ENCODE measurements around the gene NFKB1. TPM values are rescaled to one million over a fixed set of nuclear protein-coding genes. Genes with fewer than 3 reads are reported as not detected.

The NFKB1 gene
- total and polyA plus RNA-seq, 3 experiments from 2014 or later: 45.5 to 189 (median 185) TPM

DNA sequence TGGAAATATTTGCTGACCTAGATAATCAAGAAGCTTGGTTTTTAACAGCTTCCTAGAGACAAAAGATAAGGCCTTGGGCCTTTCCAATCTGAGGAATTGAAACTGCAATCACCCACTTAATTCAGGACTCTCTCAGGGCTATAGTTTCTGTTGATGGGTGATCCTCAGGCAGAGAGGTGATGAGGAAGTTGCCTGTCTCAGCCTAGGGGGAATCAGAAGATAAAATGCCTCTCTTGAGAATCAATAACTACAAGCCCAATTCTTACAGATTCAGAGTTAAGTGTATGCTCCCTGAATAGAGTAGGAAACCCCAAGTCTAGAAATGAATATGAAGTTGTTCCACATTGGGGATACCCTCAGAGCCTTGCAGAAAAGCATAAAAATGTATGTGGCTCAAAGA is 45.5 kb downstream of the NFKB1 start:
- peak overlapping the region in 5 of 8 donors; percentile 13 to 57 (median 29) for H3K27ac Mint-ChIP-seq
- Histone ChIP-seq H3K27ac (ENCODE audit: low read depth, low read length) (no peak overlapping the region), H3K9me3 (ENCODE audit: low read length) (no peaks in the 10 kb centered on the region)

DNA sequence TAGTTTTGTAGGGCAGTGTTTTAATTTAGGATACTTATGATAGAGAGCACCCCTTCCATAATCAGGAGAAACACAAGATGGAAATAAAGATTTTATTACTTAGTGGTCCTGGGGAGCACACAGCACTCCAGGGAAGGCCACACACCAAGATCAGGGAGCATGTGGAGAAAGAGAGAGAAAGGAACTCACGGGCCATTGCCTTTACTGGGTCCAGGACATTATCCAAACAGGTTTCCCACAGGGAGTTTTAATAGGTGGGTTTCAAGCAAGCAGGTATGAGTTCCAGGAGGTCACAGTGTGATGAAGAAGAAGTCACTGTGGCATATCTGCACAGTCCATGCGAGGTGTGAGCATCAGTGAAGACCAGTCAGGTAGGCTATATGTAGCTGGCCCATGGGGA is 46.8 kb downstream of the NFKB1 start:
- H3K9me3 Mint-ChIP-seq: no peaks in the 10 kb centered on the region
- H3K36me3 Mint-ChIP-seq: peaks cover 5 to 71% (median 22%) of the 10 kb centered on the region in 3 donors
- CTCF ChIA-PET: interaction anchor here (0.9 to 1.6 kb wide), 2 partner anchors 11 to 117 kb away, joined by 3 to 5 read pairs; no protein-coding TSS in a partner anchor
- H3K27ac ChIP-seq (ENCODE audit: low read depth, low read length): no peak overlapping the region
- no peaks in the 10 kb centered on the region for H3K9me3 ChIP-seq (ENCODE audit: low read length)
- peak overlapping the region in 3 of 8 donors; percentile 9 to 57 (median 11) for H3K27ac Mint-ChIP-seq
- H3K4me3 ChIP-seq (ENCODE audit: low read length): no peak overlapping the region
- H3K36me3 ChIP-seq (ENCODE audit: insufficient read depth, low read length): peaks cover 2% of the 10 kb centered on the region
- peaks cover 42 to 74% (median 62%) of the 10 kb centered on the region in 3 donors for H3K4me1 Mint-ChIP-seq
- peaks cover 0 to 1% of the 10 kb centered on the region in 2 donors for H3K27me3 Mint-ChIP-seq
- H3K4me3 Mint-ChIP-seq: no peak overlapping the region
- H3K4me1 ChIP-seq (ENCODE audit: insufficient read depth, low read length): peaks cover 19% of the 10 kb centered on the region
- POLR2A ChIA-PET: no interaction called here
- H3K27me3 ChIP-seq (ENCODE audit: insufficient read depth, low read length, poor library complexity, severe bottlenecking): no peaks in the 10 kb centered on the region
- no peak for DNase-seq

More for the DNA sequence above, 45.5 kb downstream of the NFKB1 start:
- no peak for DNase-seq
- Mint-ChIP-seq H3K4me3 (no peak overlapping the region), H3K9me3 (no peaks in the 10 kb centered on the region), H3K36me3 (peaks cover 5 to 73% (median 22%) of the 10 kb centered on the region in 3 donors), H3K4me1 (peaks cover 33 to 70% (median 54%) of the 10 kb centered on the region in 3 donors), H3K27me3 (peaks cover 0 to 1% of the 10 kb centered on the region in 2 donors)
- no peak overlapping the region for H3K4me3 ChIP-seq (ENCODE audit: low read length)
- peaks cover 4% of the 10 kb centered on the region for H3K36me3 ChIP-seq (ENCODE audit: insufficient read depth, low read length)
- peaks cover 7% of the 10 kb centered on the region for H3K4me1 ChIP-seq (ENCODE audit: insufficient read depth, low read length)
- ChIA-PET POLR2A (no interaction called here), CTCF (interaction anchor here (0.8 to 1.6 kb wide), 3 partner anchors 10 to 78 kb away, joined by 3 to 5 read pairs (median 3); no protein-coding TSS in a partner anchor)
- no peaks in the 10 kb centered on the region for H3K27me3 ChIP-seq (ENCODE audit: insufficient read depth, low read length, poor library complexity, severe bottlenecking)

DNA sequence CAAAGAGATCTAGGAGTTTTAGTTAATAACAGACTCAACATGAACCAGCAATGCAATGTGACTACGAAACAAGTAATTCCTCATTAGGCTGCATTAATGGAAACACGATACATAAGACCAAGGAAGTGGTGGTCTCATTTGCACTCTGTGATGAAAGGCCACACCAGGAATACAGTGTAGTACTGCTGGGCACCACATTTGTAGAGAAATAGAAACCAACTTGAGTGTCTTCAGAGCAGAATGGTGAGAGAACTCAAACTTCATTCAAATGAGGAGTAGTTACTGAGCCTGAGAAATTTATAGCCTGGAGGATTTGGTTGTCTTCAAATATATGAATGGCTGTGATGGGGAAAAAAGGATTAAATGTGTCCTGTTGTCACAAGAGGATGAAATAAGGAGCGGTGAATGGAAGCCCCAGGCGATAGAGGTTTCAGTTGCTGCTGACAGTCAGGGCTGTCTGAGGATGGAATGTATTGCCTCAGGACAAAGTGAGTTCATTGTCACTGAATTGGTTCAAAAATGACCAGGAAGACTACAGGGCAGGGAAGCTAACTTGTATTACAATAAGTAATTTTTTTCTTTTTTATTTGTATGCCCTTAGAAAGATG is 50.9 kb downstream of the NFKB1 start:
- peaks cover 41% of the 10 kb centered on the region for H3K4me1 ChIP-seq (ENCODE audit: insufficient read depth, low read length)
- H3K4me3 Mint-ChIP-seq: peak overlapping the region in 5 of 7 donors; percentile 1 to 41 (median 30)

DNA sequence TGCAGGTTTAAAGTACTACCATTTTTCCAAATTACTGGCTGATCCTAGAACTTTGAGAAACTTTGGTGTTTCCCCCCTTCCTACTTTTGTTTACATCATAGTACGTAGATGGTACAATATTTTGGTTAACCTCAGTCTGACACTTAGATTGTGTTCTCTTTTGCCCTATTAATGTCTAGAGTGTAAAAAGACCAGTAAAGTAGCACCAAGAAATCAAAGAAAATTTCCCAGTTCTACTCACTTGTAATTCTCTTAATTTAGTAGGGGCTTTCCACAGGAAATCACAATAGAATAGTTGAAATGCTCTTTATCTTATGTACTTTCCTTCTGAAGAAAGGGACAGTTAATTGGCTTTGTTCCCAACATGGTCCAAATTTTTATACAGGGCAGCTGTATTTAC is 51.6 kb downstream of the NFKB1 start:
- Mint-ChIP-seq H3K4me1 (peaks cover 38 to 56% (median 55%) of the 10 kb centered on the region in 3 donors), H3K9me3 (no peaks in the 10 kb centered on the region), H3K36me3 (peaks cover 5 to 35% (median 9%) of the 10 kb centered on the region in 3 donors), H3K27ac (peak overlapping the region; percentile 71 to 94 (median 81)), H3K4me3 (peak overlapping the region in 5 of 7 donors; percentile 1 to 62 (median 5)), H3K27me3 (peaks cover 0 to 1% of the 10 kb centered on the region in 2 donors)
- H3K9me3 ChIP-seq (ENCODE audit: low read length): no peaks in the 10 kb centered on the region
- no peak overlapping the region for H3K4me3 ChIP-seq (ENCODE audit: low read length)
- H3K36me3 ChIP-seq (ENCODE audit: insufficient read depth, low read length): no peaks in the 10 kb centered on the region
- peak in 2 of 5 donors; percentile 33 to 42 for DNase-seq
- H3K4me1 ChIP-seq (ENCODE audit: insufficient read depth, low read length): peaks cover 48% of the 10 kb centered on the region
- no peak overlapping the region for H3K27ac ChIP-seq (ENCODE audit: low read depth, low read length)
- ChIA-PET CTCF (no interaction called here), POLR2A (no interaction called here)
- H3K27me3 ChIP-seq (ENCODE audit: insufficient read depth, low read length, poor library complexity, severe bottlenecking): no peaks in the 10 kb centered on the region

More for the DNA sequence above, 50.9 kb downstream of the NFKB1 start:
- Mint-ChIP-seq H3K27ac (peak overlapping the region; percentile 27 to 94 (median 89)), H3K36me3 (peaks cover 5 to 41% (median 9%) of the 10 kb centered on the region in 3 donors), H3K9me3 (no peaks in the 10 kb centered on the region), H3K27me3 (peaks cover 0 to 1% of the 10 kb centered on the region in 2 donors), H3K4me1 (peaks cover 42 to 60% (median 58%) of the 10 kb centered on the region in 3 donors)
- Histone ChIP-seq H3K27ac (ENCODE audit: low read depth, low read length) (no peak overlapping the region), H3K27me3 (ENCODE audit: insufficient read depth, low read length, poor library complexity, severe bottlenecking) (no peaks in the 10 kb centered on the region), H3K4me3 (ENCODE audit: low read length) (no peak overlapping the region), H3K36me3 (ENCODE audit: insufficient read depth, low read length) (no peaks in the 10 kb centered on the region), H3K9me3 (ENCODE audit: low read length) (no peaks in the 10 kb centered on the region)
- POLR2A ChIA-PET: no interaction called here
- no peak for DNase-seq
- CTCF ChIA-PET: no interaction called here

- Mint-ChIP-seq H3K36me3 (peaks cover 5 to 27% (median 9%) of the 10 kb centered on the region in 3 donors), H3K4me1 (peaks cover 41 to 50% (median 45%) of the 10 kb centered on the region in 3 donors), H3K27me3 (no peaks in the 10 kb centered on the region), H3K4me3 (no peak overlapping the region), H3K27ac (peak overlapping the region in 4 of 8 donors; percentile 26 to 76 (median 52)), H3K9me3 (no peaks in the 10 kb centered on the region)
- H3K4me1 ChIP-seq (ENCODE audit: insufficient read depth, low read length): peaks cover 48% of the 10 kb centered on the region
- no peak overlapping the region for H3K27ac ChIP-seq (ENCODE audit: low read depth, low read length)
- ChIA-PET CTCF (no interaction called here), POLR2A (no interaction called here)
- H3K36me3 ChIP-seq (ENCODE audit: insufficient read depth, low read length): no peaks in the 10 kb centered on the region
- no peaks in the 10 kb centered on the region for H3K27me3 ChIP-seq (ENCODE audit: insufficient read depth, low read length, poor library complexity, severe bottlenecking)
- DNase-seq: no peak
- no peaks in the 10 kb centered on the region for H3K9me3 ChIP-seq (ENCODE audit: low read length)
- H3K4me3 ChIP-seq (ENCODE audit: low read length): no peak overlapping the region
Measured at GRCh38 chr4:102553982-102554381, 52.8 kb downstream of the NFKB1 start.

DNA sequence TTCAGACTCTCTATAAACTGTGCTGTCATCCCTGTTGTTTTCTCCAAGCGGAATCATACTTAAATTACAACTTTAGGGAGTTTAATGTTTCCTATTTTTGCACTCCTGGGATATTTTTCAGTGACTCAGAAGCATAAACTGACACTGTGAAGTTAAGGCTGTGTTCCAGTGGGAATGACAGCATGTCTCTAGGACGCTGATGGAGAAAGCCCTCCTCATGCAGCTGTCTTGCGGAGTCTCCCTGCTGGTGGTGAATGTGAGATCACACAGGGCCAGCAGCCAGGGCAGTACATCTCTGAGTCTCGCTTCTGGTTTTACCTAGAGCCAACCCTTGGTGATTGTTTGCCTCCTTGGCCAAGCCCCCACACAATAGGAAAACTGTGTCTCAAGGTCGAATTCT is 53.3 kb downstream of the NFKB1 start:
- POLR2A ChIA-PET: no interaction called here
- DNase-seq: no peak
- H3K9me3 ChIP-seq (ENCODE audit: low read length): no peaks in the 10 kb centered on the region
- peaks cover 43 to 49% (median 44%) of the 10 kb centered on the region in 3 donors for H3K4me1 Mint-ChIP-seq
- H3K27me3 ChIP-seq (ENCODE audit: insufficient read depth, low read length, poor library complexity, severe bottlenecking): no peaks in the 10 kb centered on the region
- no peaks in the 10 kb centered on the region for H3K27me3 Mint-ChIP-seq
- H3K36me3 Mint-ChIP-seq: peaks cover 5 to 26% (median 11%) of the 10 kb centered on the region in 3 donors
- no peak overlapping the region for H3K4me3 ChIP-seq (ENCODE audit: low read length)
- H3K9me3 Mint-ChIP-seq: no peaks in the 10 kb centered on the region
- CTCF ChIA-PET: no interaction called here
- H3K4me1 ChIP-seq (ENCODE audit: insufficient read depth, low read length): peaks cover 48% of the 10 kb centered on the region
- no peak overlapping the region for H3K4me3 Mint-ChIP-seq
- H3K27ac Mint-ChIP-seq: peak overlapping the region in 4 of 8 donors; percentile 20 to 88 (median 34)
- H3K27ac ChIP-seq (ENCODE audit: low read depth, low read length): no peak overlapping the region
- H3K36me3 ChIP-seq (ENCODE audit: insufficient read depth, low read length): no peaks in the 10 kb centered on the region

DNA sequence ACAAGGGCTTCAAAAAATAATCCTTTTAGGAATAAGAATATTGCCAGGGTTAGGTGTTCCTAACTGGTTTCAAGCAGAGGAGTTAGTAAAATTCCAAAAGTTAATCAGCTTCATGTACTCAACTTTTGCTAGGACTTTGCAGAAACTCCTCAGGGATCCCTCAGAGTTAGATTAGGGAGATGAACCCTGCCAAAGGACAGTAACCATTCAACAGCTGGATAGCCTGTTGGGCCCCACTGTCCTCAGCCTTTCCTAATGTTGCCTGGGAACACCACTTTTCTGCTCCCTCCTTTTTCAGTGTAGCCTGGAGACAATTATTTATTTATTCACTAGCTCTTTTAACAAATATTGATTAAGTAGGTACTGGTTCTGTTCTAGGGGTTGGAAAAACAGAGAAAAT is 53.8 kb downstream of the NFKB1 start:
- no peak for DNase-seq
- Histone ChIP-seq H3K36me3 (ENCODE audit: insufficient read depth, low read length) (no peaks in the 10 kb centered on the region), H3K9me3 (ENCODE audit: low read length) (no peaks in the 10 kb centered on the region), H3K27me3 (ENCODE audit: insufficient read depth, low read length, poor library complexity, severe bottlenecking) (no peaks in the 10 kb centered on the region), H3K4me3 (ENCODE audit: low read length) (no peak overlapping the region), H3K27ac (ENCODE audit: low read depth, low read length) (no peak overlapping the region), H3K4me1 (ENCODE audit: insufficient read depth, low read length) (peaks cover 48% of the 10 kb centered on the region)
- peaks cover 4 to 23% (median 11%) of the 10 kb centered on the region in 3 donors for H3K36me3 Mint-ChIP-seq
- no peaks in the 10 kb centered on the region for H3K9me3 Mint-ChIP-seq
- CTCF ChIA-PET: no interaction called here
- H3K4me3 Mint-ChIP-seq: no peak overlapping the region
- no peaks in the 10 kb centered on the region for H3K27me3 Mint-ChIP-seq
- peak overlapping the region in 1 of 8 donors; percentile 23 for H3K27ac Mint-ChIP-seq
- POLR2A ChIA-PET: no interaction called here
- H3K4me1 Mint-ChIP-seq: peaks cover 41 to 44% (median 43%) of the 10 kb centered on the region in 3 donors

DNA sequence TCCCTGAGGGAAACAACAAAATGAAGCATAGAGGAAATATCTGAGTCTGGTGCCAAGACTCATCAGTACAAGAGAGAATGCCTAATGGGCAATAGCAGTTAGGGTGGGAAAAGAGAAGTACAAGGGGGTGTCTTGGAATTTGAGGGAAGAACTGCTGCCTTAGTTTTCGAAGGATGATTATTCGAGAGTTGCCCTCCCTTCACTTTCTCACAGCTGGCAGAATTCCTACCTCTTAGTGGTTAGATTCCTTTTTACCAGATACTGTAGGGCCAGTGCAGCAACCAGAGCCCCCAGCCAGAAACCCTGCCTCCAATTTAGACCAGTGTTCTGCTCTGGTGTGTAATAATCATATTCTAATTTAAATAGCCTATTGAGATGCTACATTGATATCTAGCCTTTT is 56.5 kb downstream of the NFKB1 start:
- peaks cover 14 to 49% (median 26%) of the 10 kb centered on the region in 3 donors for H3K4me1 Mint-ChIP-seq
- H3K27me3 Mint-ChIP-seq: no peaks in the 10 kb centered on the region
- H3K4me3 ChIP-seq (ENCODE audit: low read length): no peak overlapping the region
- CTCF ChIA-PET: interaction anchor here (0.7 kb wide), 1 partner anchor 15 kb away, joined by 3 read pairs; no protein-coding TSS in a partner anchor
- no peak for DNase-seq
- H3K27ac ChIP-seq (ENCODE audit: low read depth, low read length): no peak overlapping the region
- POLR2A ChIA-PET: no interaction called here
- H3K36me3 Mint-ChIP-seq: peaks cover 0 to 23% (median 6%) of the 10 kb centered on the region in 3 donors
- no peaks in the 10 kb centered on the region for H3K36me3 ChIP-seq (ENCODE audit: insufficient read depth, low read length)
- H3K27ac Mint-ChIP-seq: peak overlapping the region in 2 of 8 donors; percentile 66 to 85
- H3K9me3 Mint-ChIP-seq: no peaks in the 10 kb centered on the region
- no peaks in the 10 kb centered on the region for H3K9me3 ChIP-seq (ENCODE audit: low read length)
- H3K4me3 Mint-ChIP-seq: no peak overlapping the region
- no peaks in the 10 kb centered on the region for H3K27me3 ChIP-seq (ENCODE audit: insufficient read depth, low read length, poor library complexity, severe bottlenecking)
- H3K4me1 ChIP-seq (ENCODE audit: insufficient read depth, low read length): peaks cover 47% of the 10 kb centered on the region

All from CD8-positive, alpha-beta memory T cell (primary cell).